Skeletal muscle satellite cell (primary cell): ENCODE measurements around the gene PIK3R4. TPM values are rescaled to one million over a fixed set of nuclear protein-coding genes. Genes with fewer than 3 reads are reported as not detected.

Experiments
- H3K27me3 ChIP-seq: 2 replicates; pipeline ENCODE4 v1.7.0; 2013; ENCODE audit warnings: low read length; ENCODE audit not compliant: control insufficient read depth, insufficient read depth
- H3K36me3 ChIP-seq: 2 replicates; pipeline ENCODE4 v1.7.0; 2013; ENCODE audit warnings: mild to moderate bottlenecking, control low read depth, low read length; ENCODE audit not compliant: insufficient read depth
- H3K4me1 ChIP-seq: 2 replicates; pipeline ENCODE4 v1.7.0; 2013; ENCODE audit warnings: low read length; ENCODE audit not compliant: control insufficient read depth, insufficient read depth
- H3K4me2 ChIP-seq: 2 replicates; pipeline ENCODE4 v1.7.0; 2013; ENCODE audit warnings: mild to moderate bottlenecking, low read length
- H3K4me3 ChIP-seq: 2 replicates; pipeline ENCODE4 v1.7.0; 2013; ENCODE audit warnings: low read length
- H3K9ac ChIP-seq: 2 replicates; pipeline ENCODE4 v1.7.0; 2013; ENCODE audit warnings: mild to moderate bottlenecking, low read depth, low read length, moderate library complexity
- H3K9me3 ChIP-seq: replicated peaks from 2 replicates; pipeline ENCODE4 v1.7.0; 2013; ENCODE audit warnings: mild to moderate bottlenecking, control low read depth, low read length
- total RNA-seq: library from RNA; depleted of rRNA; stranded (reverse); fragments of >200 nt; gene quantifications from 2 replicates; pipeline ENCODE4 v1.2.3, GENCODE V29; 2012; rRNA removed

Gene PIK3R4
- 24.0 and 30.7 TPM in 2 replicates for total RNA-seq

- H3K4me2 ChIP-seq = peak within 1 kb of the TSS; percentile 90
- no peaks in the 10 kb centered on the region for H3K27me3 ChIP-seq
- peaks cover 5% of the 10 kb centered on the region for H3K4me1 ChIP-seq
- H3K9me3 ChIP-seq = no peaks in the 10 kb centered on the region
- peak within 1 kb of the TSS; percentile 89 for H3K4me3 ChIP-seq
- H3K36me3 ChIP-seq = no peaks in the 10 kb centered on the region
- H3K9ac ChIP-seq = peak within 1 kb of the TSS; percentile 92
Observed at GRCh38 chr3:130746246-130747039, at the start of gene PIK3R4. Gene PIK3R4 (minus strand): TSS chr3:130746829. CDS start chr3:130745218, 1,611 bp downstream.

- Histone ChIP-seq H3K4me2 (no peak overlapping the region), H3K4me1 (no peaks in the 10 kb centered on the region), H3K9ac (no peak overlapping the region), H3K4me3 (no peak overlapping the region), H3K9me3 (no peaks in the 10 kb centered on the region), H3K36me3 (no peaks in the 10 kb centered on the region), H3K27me3 (peaks cover 5% of the 10 kb centered on the region)
Observed at GRCh38 chr3:130795396-130795795, 48.8 kb upstream of the PIK3R4 start.

GRCh38 chr3:130792246-130792645 lies 45.6 kb upstream of the PIK3R4 start:
- no peaks in the 10 kb centered on the region for H3K36me3 ChIP-seq
- no peaks in the 10 kb centered on the region for H3K9me3 ChIP-seq
- H3K4me1 ChIP-seq = no peaks in the 10 kb centered on the region
- peaks cover 5% of the 10 kb centered on the region for H3K27me3 ChIP-seq
- no peak overlapping the region for H3K4me3 ChIP-seq
- H3K4me2 ChIP-seq = no peak overlapping the region
- H3K9ac ChIP-seq = no peak overlapping the region

- no peaks in the 10 kb centered on the region for H3K36me3 ChIP-seq
- H3K27me3 ChIP-seq = peaks cover 4% of the 10 kb centered on the region
Observed at GRCh38 chr3:130789782-130790322, 43.2 kb upstream of the PIK3R4 start.

GRCh38 chr3:130787422-130788068 lies 40.9 kb upstream of the PIK3R4 start:
- no peaks in the 10 kb centered on the region for H3K4me1 ChIP-seq
- no peak overlapping the region for H3K9ac ChIP-seq
- no peak overlapping the region for H3K4me2 ChIP-seq
- H3K9me3 ChIP-seq = no peaks in the 10 kb centered on the region
- H3K27me3 ChIP-seq = no peaks in the 10 kb centered on the region
- no peak overlapping the region for H3K4me3 ChIP-seq
- no peaks in the 10 kb centered on the region for H3K36me3 ChIP-seq

More at GRCh38 chr3:130789782-130790322, 43.2 kb upstream of the PIK3R4 start:
- Histone ChIP-seq H3K4me2 (no peak overlapping the region), H3K4me1 (no peaks in the 10 kb centered on the region), H3K4me3 (no peak overlapping the region), H3K9me3 (no peaks in the 10 kb centered on the region), H3K9ac (no peak overlapping the region)

GRCh38 chr3:130786306-130786705 lies 39.7 kb upstream of the PIK3R4 start:
- H3K4me3 ChIP-seq = no peak overlapping the region
- no peaks in the 10 kb centered on the region for H3K4me1 ChIP-seq
- H3K4me2 ChIP-seq = no peak overlapping the region
- H3K27me3 ChIP-seq = no peaks in the 10 kb centered on the region
- no peaks in the 10 kb centered on the region for H3K9me3 ChIP-seq
- no peaks in the 10 kb centered on the region for H3K36me3 ChIP-seq
- H3K9ac ChIP-seq = no peak overlapping the region

- Histone ChIP-seq H3K4me2 (no peak overlapping the region), H3K4me1 (no peaks in the 10 kb centered on the region), H3K9me3 (no peaks in the 10 kb centered on the region), H3K36me3 (no peaks in the 10 kb centered on the region), H3K4me3 (no peak overlapping the region), H3K9ac (no peak overlapping the region), H3K27me3 (no peaks in the 10 kb centered on the region)
Observed at GRCh38 chr3:130783629-130784028, 37.0 kb upstream of the PIK3R4 start.

GRCh38 chr3:130779486-130779885 lies 32.9 kb upstream of the PIK3R4 start:
- Histone ChIP-seq H3K4me3 (no peak overlapping the region), H3K9ac (no peak overlapping the region), H3K9me3 (no peaks in the 10 kb centered on the region), H3K36me3 (no peaks in the 10 kb centered on the region), H3K4me1 (no peaks in the 10 kb centered on the region), H3K27me3 (no peaks in the 10 kb centered on the region), H3K4me2 (no peak overlapping the region)

GRCh38 chr3:130779031-130779430 lies 32.4 kb upstream of the PIK3R4 start:
- Histone ChIP-seq H3K9ac (no peak overlapping the region), H3K4me2 (no peak overlapping the region), H3K4me3 (no peak overlapping the region), H3K9me3 (no peaks in the 10 kb centered on the region), H3K36me3 (no peaks in the 10 kb centered on the region), H3K4me1 (no peaks in the 10 kb centered on the region), H3K27me3 (no peaks in the 10 kb centered on the region)

GRCh38 chr3:130773366-130773765 lies 26.7 kb upstream of the PIK3R4 start:
- Histone ChIP-seq H3K4me2 (no peak overlapping the region), H3K27me3 (peaks cover 7% of the 10 kb centered on the region), H3K9me3 (no peaks in the 10 kb centered on the region), H3K9ac (no peak overlapping the region), H3K36me3 (no peaks in the 10 kb centered on the region), H3K4me3 (no peak overlapping the region), H3K4me1 (no peaks in the 10 kb centered on the region)

GRCh38 chr3:130772129-130772528 lies 25.5 kb upstream of the PIK3R4 start:
- Histone ChIP-seq H3K9ac (no peak overlapping the region), H3K4me2 (no peak overlapping the region), H3K4me3 (no peak overlapping the region), H3K36me3 (no peaks in the 10 kb centered on the region), H3K9me3 (no peaks in the 10 kb centered on the region), H3K4me1 (no peaks in the 10 kb centered on the region), H3K27me3 (peaks cover 9% of the 10 kb centered on the region)
